HepG2 (cell line): ENCODE data around the gene ATP5MC2. TPM values are rescaled to one million over a fixed set of nuclear protein-coding genes. Genes with fewer than 3 reads are reported as not detected.

Experiments used
- ATAC-seq: fragments of 200-7000 bp; cut with Tn5 transposase; 3 replicates; pipeline ENCODE4 v1.9.1; 2020; ENCODE audit warnings: mild to moderate bottlenecking, moderate library complexity
- BruUV-seq: library from RNA; stranded (reverse); fragments of 400-500 nt; replicated peaks from 2 replicates; lab custom pipeline; 2021; lab: Mats Ljungman, UMichigan
- CTCF ChIA-PET: fragments of 300-600 bp; formaldehyde crosslinking; extraction: SDS; loops from one replicate; lab custom pipeline; 2021; ENCODE audit warnings: low total read pairs, inconsistent platforms, low intra/inter-chr PET ratio; lab: Yijun Ruan, JAX
- POLR2A ChIA-PET: fragments of 350-600 bp; sonication (Branson Sonifier 250); formaldehyde crosslinking; loops from one replicate; lab custom pipeline; 2020; ENCODE audit warnings: antibody characterized with exemption, inconsistent platforms; lab: Yijun Ruan, JAX
- DNase-seq: peaks from one replicate; pipeline ENCODE4 v3.0.0-alpha.2; 2015; ENCODE audit warnings: low spot score
- FAIRE-seq: peaks from 3 replicates; lab custom pipeline; 2011; peaks lifted over from hg19 to GRCh38; lab: Jason Lieb, UNC
- H2AFZ ChIP-seq: one replicate; pipeline ENCODE4 v1.6.1; 2011; ENCODE audit warnings: low read length, inconsistent platforms
- H3K27ac ChIP-seq: fragments of 300-600 bp; 3 replicates; pipeline ENCODE4 v1.8.0; 2011; ENCODE audit warnings: mixed run types, mild to moderate bottlenecking, mixed read lengths, low read length, inconsistent platforms; ENCODE audit not compliant: insufficient read depth; ENCODE audit errors: extremely low read length
- H3K27me3 ChIP-seq, 2 experiments: fragments of 200-600 bp in 1 of 2; 2 replicates in 1 of 2; 3 replicates in 1 of 2; pipeline versions ENCODE4 v1.6.0 to v1.8.0; 2011; ENCODE audit warnings: low read length in 2 of 2, mild to moderate bottlenecking in 2 of 2, moderate library complexity in 2 of 2, inconsistent platforms in 1 of 2; ENCODE audit not compliant: insufficient read depth in 2 of 2, control insufficient read depth in 1 of 2
- H3K36me3 ChIP-seq, 2 experiments: fragments of 200-600 bp in 1 of 2; replicated peaks in 1 of 2; 2 replicates in 1 of 2; 3 replicates in 1 of 2; pipeline versions ENCODE4 v1.5.1 to v1.8.0; 2011; ENCODE audit warnings: low read length in 2 of 2, inconsistent platforms in 1 of 2; ENCODE audit not compliant: insufficient read depth in 2 of 2, control insufficient read depth in 1 of 2
- H3K4me1 ChIP-seq: 2 replicates; pipeline ENCODE4 v1.5.1; 2012; ENCODE audit warnings: low read length, inconsistent platforms; ENCODE audit not compliant: insufficient read depth
- H3K4me2 ChIP-seq: 2 replicates; pipeline ENCODE4 v1.6.0; 2011; ENCODE audit warnings: low read depth, low read length, inconsistent platforms
- H3K4me3 ChIP-seq, 3 experiments: fragments of 200-600 bp in 1 of 3; sonication (generic), shearing (Covaris generic) in 1 of 3; replicated peaks in 1 of 3; 2 replicates each; pipeline ENCODE4 v1.5.1; 2011 to 2016; ENCODE audit warnings: low read length in 3 of 3, inconsistent platforms in 2 of 3, low read depth in 2 of 3, mild to moderate bottlenecking in 2 of 3, control low read depth in 1 of 3, mixed read lengths in 1 of 3; ENCODE audit not compliant: insufficient read depth in 1 of 3
- H3K79me2 ChIP-seq: one replicate; pipeline ENCODE4 v1.6.1; 2011; ENCODE audit warnings: low read length, inconsistent platforms; ENCODE audit not compliant: insufficient read depth
- H3K9ac ChIP-seq: 2 replicates; pipeline ENCODE4 v1.6.0; 2011; ENCODE audit warnings: mild to moderate bottlenecking, low read depth, low read length, inconsistent platforms; ENCODE audit not compliant: insufficient read depth
- H3K9me3 ChIP-seq: 2 replicates; pipeline ENCODE4 v1.5.1; 2012; ENCODE audit warnings: mild to moderate bottlenecking, low read length
- H4K20me1 ChIP-seq: 2 replicates; pipeline ENCODE4 v1.6.0; 2011; ENCODE audit warnings: inconsistent platforms, mild to moderate bottlenecking, low read length, moderate library complexity; ENCODE audit not compliant: insufficient read depth
- HNF4G ChIP-seq, 2 experiments: sonication (generic) in 1 of 2; formaldehyde crosslinking in 1 of 2; IDR thresholded peaks; 2 replicates each; pipeline versions ENCODE4 v1.4.0 to v1.6.1; 2011 to 2020; ENCODE audit warnings: borderline replicate concordance in 2 of 2, low read depth in 2 of 2, mild to moderate bottlenecking in 2 of 2, low read length in 1 of 2, missing genetic modification reagents in 1 of 2, moderate library complexity in 1 of 2
- JARID2 ChIP-seq: sonication (generic); formaldehyde crosslinking; IDR thresholded peaks from 2 replicates; pipeline ENCODE4 v1.8.1; 2023; ENCODE audit warnings: missing genetic modification reagents, inconsistent platforms; ENCODE audit not compliant: insufficient replicate concordance
- KDM4B ChIP-seq: sonication (generic); formaldehyde crosslinking; IDR thresholded peaks from 2 replicates; pipeline ENCODE4 v1.4.0; 2020; ENCODE audit warnings: missing genetic modification reagents
- LBX2 ChIP-seq: sonication (generic); formaldehyde crosslinking; IDR thresholded peaks from 2 replicates; pipeline ENCODE4 v1.5.0; 2020; ENCODE audit warnings: missing genetic modification reagents, mild to moderate bottlenecking, borderline replicate concordance
- MEIS2 ChIP-seq: sonication (generic); formaldehyde crosslinking; IDR thresholded peaks from 2 replicates; pipeline ENCODE4 v1.9.0; 2021; ENCODE audit warnings: mild to moderate bottlenecking, missing genetic modification reagents
- SUZ12 ChIP-seq: fragments of 150-350 bp; IDR thresholded peaks from 2 replicates; pipeline ENCODE4 v1.6.1; 2014; ENCODE audit warnings: low read depth, low read length
- ZNF235 ChIP-seq: sonication (generic); formaldehyde crosslinking; IDR thresholded peaks from 2 replicates; pipeline ENCODE4 v1.8.1; 2023; ENCODE audit warnings: mild to moderate bottlenecking, missing genetic modification reagents, borderline replicate concordance
- ZNF414 ChIP-seq: sonication (generic); formaldehyde crosslinking; IDR thresholded peaks from 2 replicates; pipeline ENCODE4 v1.5.0; 2020; ENCODE audit warnings: missing genetic modification reagents
- ZNF629 ChIP-seq: sonication (generic); formaldehyde crosslinking; conservative IDR thresholded peaks from 2 replicates; pipeline ENCODE4 v1.5.0; 2020; ENCODE audit warnings: missing genetic modification reagents
- WGBS: methylation state at CpG from one replicate; pipeline ENCODE4 v1.1.6; 2017; ENCODE audit warnings: low lambda C conversion rate; 5-methylcytosine and 5-hydroxymethylcytosine counted together
- in situ Hi-C: cut with HindIII; loops from 2 replicates; pipeline ENCODE4 v1.10.0; 2017; ENCODE audit warnings: low pct_unique_long_range_greater_than_20kb; ENCODE audit not compliant: extremely low pct_ligation_motif_present
- intact Hi-C: fragments of 100-400 bp; cut with micrococcal nuclease; formaldehyde crosslinking; loops from one replicate; pipeline ENCODE4 v1.10.0; 2022; ENCODE audit not compliant: unreplicated experiment
- polyA plus RNA-seq, 8 experiments: library from polyadenylated mRNA; depleted of rRNA in 3 of 8; stranded (reverse) in 7 of 8; unstranded in 1 of 8; fragments of >200 nt; fragmentation: Illumina TruSeq in 4 of 8; extraction: Trizol in 4 of 8; gene quantifications; 2 replicates each; pipeline versions ENCODE4 v1.2.1 to v1.2.3, GENCODE V29; 2011 to 2016; ENCODE audit warnings: low read depth in 4 of 8, missing spikeins in 1 of 8, mixed read lengths in 1 of 8; ENCODE audit not compliant: insufficient read depth in 1 of 8
- total RNA-seq, 5 experiments: library from RNA; depleted of rRNA; stranded (reverse); fragments of >200 nt; fragmentation: Illumina TruSeq; extraction: Trizol; gene quantifications; 2 replicates each; pipeline ENCODE4 v1.2.3, GENCODE V29; 2016; ENCODE audit warnings: low read depth in 1 of 5

Gene ATP5MC2
- total and polyA plus RNA-seq, 2 of the 13 experiments (the other 11 are each of a cell fraction or from before 2014, with no cell fraction given): 230 to 257 TPM

GRCh38 chr12:53617700-53618099, 58.2 kb downstream of the ATP5MC2 start:
- Histone ChIP-seq H3K4me2 (no peak overlapping the region), H3K4me3 (no peak overlapping the region), H4K20me1 (no peaks in the 10 kb centered on the region), H3K9me3 (no peaks in the 10 kb centered on the region), H3K36me3 (peaks cover 0 to 7% of the 10 kb centered on the region in 2 experiments; a peak in 2 of 5 replicates), H3K4me1 (peaks cover 3% of the 10 kb centered on the region), H3K9ac (no peak overlapping the region), H3K27ac (no peak overlapping the region), H3K79me2 (peaks cover 47% of the 10 kb centered on the region), H3K27me3 (no peaks in the 10 kb centered on the region), H2AFZ (no peak overlapping the region)
- 65% methylated on average over 3 of the region's 3 CpGs for WGBS
- in situ Hi-C loops (no loop called here), intact Hi-C loops (no loop called here)
- no peak for DNase-seq
- TF ChIP-seq LBX2: no peak
- no peak for TF ChIP-seq SUZ12
- no peak for TF ChIP-seq ZNF629 (CRISPR knock-in tag)
- no peak for TF ChIP-seq KDM4B (CRISPR knock-in tag)
- no peak for TF ChIP-seq ZNF235 (CRISPR knock-in tag)
- TF ChIP-seq JARID2 (CRISPR knock-in tag): no peak
- no peak for TF ChIP-seq MEIS2 (CRISPR knock-in tag)
- TF ChIP-seq ZNF414 (CRISPR knock-in tag): no peak
- TF ChIP-seq HNF4G (IDR thresholded peaks at IDR 0.05; ENCODE audit: borderline replicate concordance, low read depth, low read length): no peak
- no peak for TF ChIP-seq HNF4G (CRISPR knock-in tag; IDR thresholded peaks at IDR 0.05; ENCODE audit: borderline replicate concordance, low read depth)
- ATAC-seq: no peak
- no peak for FAIRE-seq
- TSS peak; percentile 17 for BruUV-seq
- CTCF ChIA-PET: no interaction called here
- POLR2A ChIA-PET: no interaction called here
